ENCODE data around the gene FPGT. TPM values are rescaled to one million over a fixed set of nuclear protein-coding genes. Genes with fewer than 3 reads are reported as not detected.
"Not testable (repeated sequence)": the region's sequence is repeated elsewhere in the genome, so short reads cannot be mapped to it uniquely, and the experiment has no call there.

Gene FPGT
- total and polyA plus RNA-seq, 4 donors = 5.8 to 26.5 (median 15.1) TPM

DNA sequence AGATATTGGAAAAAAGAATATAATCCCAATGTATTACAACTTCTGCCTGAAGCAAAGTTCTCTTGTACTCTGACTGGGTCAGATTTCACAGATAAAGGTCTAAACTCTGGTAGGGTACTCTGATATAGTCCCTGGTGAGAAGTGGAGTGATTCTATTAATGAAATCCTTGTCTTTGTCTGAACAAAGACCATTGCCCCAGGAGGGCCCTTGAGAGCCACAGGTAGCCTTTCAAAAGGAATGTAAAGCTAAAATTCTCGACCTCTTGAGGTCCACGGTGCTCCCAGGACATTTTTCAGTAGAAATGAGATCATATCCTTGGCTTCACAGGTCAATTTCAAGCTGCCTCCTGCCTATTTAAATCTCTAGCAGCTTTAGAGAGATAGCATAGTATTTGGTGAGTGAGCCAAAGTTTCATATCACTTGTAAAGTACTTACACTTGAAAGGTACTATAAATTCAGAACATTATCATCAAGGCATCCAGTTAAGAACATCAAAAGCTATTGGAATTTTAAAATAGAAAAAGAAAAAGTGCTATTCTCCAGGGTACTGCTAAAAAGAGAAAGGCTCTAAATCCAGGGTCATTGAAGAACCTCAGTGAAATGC is 47.2 kb downstream of the FPGT start:
- no peak overlapping the region for H3K4me3 ChIP-seq
- H3K9ac ChIP-seq (ENCODE audit: insufficient read depth in 1 of 2, low read length in 2 of 2) = no peak overlapping the region
- WGBS, 2 donors = 7 to 16% methylated on average over 2 of the region's 2 CpGs
- peaks cover 0 to 5% (median 0%) of the 10 kb centered on the region in 5 donors for H3K4me1 ChIP-seq (ENCODE audit: control insufficient read depth in 5 of 5, insufficient read depth in 5 of 5, low read length in 5 of 5)
- DNase-seq (peak; percentile 3 to 16 (median 12)), ATAC-seq (ENCODE audit: insufficient read depth, low FRiP score) (no peak)
- H3K9me3 ChIP-seq (ENCODE audit: control insufficient read depth in 4 of 4, insufficient read depth in 3 of 4, low read length in 3 of 4) = peaks cover 0 to 4% (median 0%) of the 10 kb centered on the region in 4 donors
- H3K36me3 ChIP-seq (ENCODE audit: control insufficient read depth in 4 of 4, insufficient read depth in 4 of 4, low read length in 4 of 4) = no peaks in the 10 kb centered on the region
- H3K27me3 ChIP-seq (ENCODE audit: control insufficient read depth in 3 of 3, insufficient read depth in 3 of 3, low read length in 2 of 3) = no peaks in the 10 kb centered on the region
- TF ChIP-seq, protein P1, sequence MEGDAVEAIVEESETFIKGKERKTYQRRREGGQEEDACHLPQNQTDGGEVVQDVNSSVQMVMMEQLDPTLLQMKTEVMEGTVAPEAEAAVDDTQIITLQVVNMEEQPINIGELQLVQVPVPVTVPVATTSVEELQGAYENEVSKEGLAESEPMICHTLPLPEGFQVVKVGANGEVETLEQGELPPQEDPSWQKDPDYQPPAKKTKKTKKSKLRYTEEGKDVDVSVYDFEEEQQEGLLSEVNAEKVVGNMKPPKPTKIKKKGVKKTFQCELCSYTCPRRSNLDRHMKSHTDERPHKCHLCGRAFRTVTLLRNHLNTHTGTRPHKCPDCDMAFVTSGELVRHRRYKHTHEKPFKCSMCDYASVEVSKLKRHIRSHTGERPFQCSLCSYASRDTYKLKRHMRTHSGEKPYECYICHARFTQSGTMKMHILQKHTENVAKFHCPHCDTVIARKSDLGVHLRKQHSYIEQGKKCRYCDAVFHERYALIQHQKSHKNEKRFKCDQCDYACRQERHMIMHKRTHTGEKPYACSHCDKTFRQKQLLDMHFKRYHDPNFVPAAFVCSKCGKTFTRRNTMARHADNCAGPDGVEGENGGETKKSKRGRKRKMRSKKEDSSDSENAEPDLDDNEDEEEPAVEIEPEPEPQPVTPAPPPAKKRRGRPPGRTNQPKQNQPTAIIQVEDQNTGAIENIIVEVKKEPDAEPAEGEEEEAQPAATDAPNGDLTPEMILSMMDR (IDR thresholded peaks at IDR 0.05; ENCODE audit: control extremely low read depth, extremely low read depth) = no peak
- peak overlapping the region in 1 of 2 donors; percentile 85 for H3K27ac ChIP-seq (ENCODE audit: low read depth in 1 of 2, low read length in 1 of 2)

DNA sequence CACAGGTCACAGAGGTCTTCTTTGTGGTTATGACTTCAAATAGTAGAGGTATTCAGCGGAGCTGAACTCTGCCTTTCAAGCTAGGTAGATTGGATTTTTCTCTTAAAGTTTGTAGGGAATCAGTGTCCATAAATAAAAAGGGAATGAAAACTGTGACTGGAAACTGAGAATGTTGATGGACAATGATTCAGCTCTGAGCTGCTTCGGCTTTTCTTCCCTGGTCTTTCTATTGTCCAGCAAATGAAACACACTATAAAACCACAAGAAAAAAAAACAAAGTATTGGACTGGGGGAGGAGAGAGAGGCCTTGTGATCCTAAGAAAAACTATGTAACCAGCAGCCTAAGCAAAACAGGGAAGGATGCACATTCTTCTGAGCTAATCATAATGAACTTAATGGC is 48.3 kb downstream of the FPGT start:
- peaks cover 0 to 5% (median 0%) of the 10 kb centered on the region in 5 donors for H3K4me1 ChIP-seq (ENCODE audit: control insufficient read depth in 5 of 5, insufficient read depth in 5 of 5, low read length in 5 of 5)
- H3K9me3 ChIP-seq (ENCODE audit: control insufficient read depth in 4 of 4, insufficient read depth in 3 of 4, low read length in 3 of 4) = peaks cover 0 to 4% (median 0%) of the 10 kb centered on the region in 4 donors
- TF ChIP-seq, protein P1 (IDR thresholded peaks at IDR 0.05; ENCODE audit: control extremely low read depth, extremely low read depth) = no peak
- peak in 2 of 3 donors; percentile 1 to 13 for DNase-seq
- ATAC-seq (ENCODE audit: insufficient read depth, low FRiP score) = no peak
- peak overlapping the region in 1 of 2 donors; percentile 60 for H3K27ac ChIP-seq (ENCODE audit: low read depth in 1 of 2, low read length in 1 of 2)
- no peaks in the 10 kb centered on the region for H3K36me3 ChIP-seq (ENCODE audit: control insufficient read depth in 4 of 4, insufficient read depth in 4 of 4, low read length in 4 of 4)
- WGBS, 2 donors = 79 to 89% methylated on average over 2 of the region's 2 CpGs
- no peak overlapping the region for H3K9ac ChIP-seq (ENCODE audit: insufficient read depth in 1 of 2, low read length in 2 of 2)
- no peak overlapping the region for H3K4me3 ChIP-seq
- H3K27me3 ChIP-seq (ENCODE audit: control insufficient read depth in 3 of 3, insufficient read depth in 3 of 3, low read length in 2 of 3) = no peaks in the 10 kb centered on the region

DNA sequence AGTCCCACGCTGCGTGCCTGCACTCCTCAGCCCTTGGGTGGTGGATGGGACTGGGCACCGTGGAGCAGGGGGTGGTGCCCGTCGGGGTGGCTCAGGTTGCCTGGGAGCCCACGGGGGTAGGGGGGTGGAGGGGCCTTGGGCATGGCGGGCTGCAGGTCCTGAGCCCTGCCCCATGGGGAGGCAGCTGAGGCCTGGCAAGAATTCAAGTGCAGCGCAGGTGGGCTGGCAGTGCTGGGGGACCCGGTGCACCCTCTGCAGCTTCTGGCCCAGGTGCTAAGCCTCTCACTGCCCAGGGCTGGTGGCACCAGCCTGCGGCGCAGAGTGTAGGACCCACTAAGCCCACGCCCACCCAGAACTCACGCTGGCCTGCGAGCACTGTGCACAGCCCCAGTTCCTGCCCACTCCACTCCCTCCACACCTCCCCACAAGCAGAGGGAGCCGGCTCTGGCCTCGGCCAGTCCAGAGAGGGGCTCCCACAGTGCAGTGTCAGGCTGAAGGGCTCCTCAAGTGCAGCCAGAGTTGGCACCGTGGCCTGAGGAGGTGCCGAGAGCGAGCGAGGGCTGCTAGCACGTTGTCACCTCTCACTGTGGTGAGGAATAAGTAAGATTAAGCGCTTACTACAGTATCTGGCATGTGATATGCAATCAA is 50.0 kb downstream of the FPGT start:
- ATAC-seq (ENCODE audit: insufficient read depth, low FRiP score) (no peak), DNase-seq (no peak)
- Histone ChIP-seq H3K27ac (ENCODE audit: low read depth in 1 of 2, low read length in 1 of 2) (peak overlapping the region in 1 of 2 donors; percentile 21), H3K9ac (ENCODE audit: insufficient read depth in 1 of 2, low read length in 2 of 2) (no peak overlapping the region), H3K4me3 (no peak overlapping the region), H3K36me3 (ENCODE audit: control insufficient read depth in 4 of 4, insufficient read depth in 4 of 4, low read length in 4 of 4) (no peaks in the 10 kb centered on the region), H3K4me1 (ENCODE audit: control insufficient read depth in 5 of 5, insufficient read depth in 5 of 5, low read length in 5 of 5) (peaks cover 0 to 5% (median 0%) of the 10 kb centered on the region in 5 donors), H3K27me3 (ENCODE audit: control insufficient read depth in 3 of 3, insufficient read depth in 3 of 3, low read length in 2 of 3) (no peaks in the 10 kb centered on the region), H3K9me3 (ENCODE audit: control insufficient read depth in 4 of 4, insufficient read depth in 3 of 4, low read length in 3 of 4) (peaks cover 0 to 6% (median 0%) of the 10 kb centered on the region in 4 donors)
- TF ChIP-seq, protein P1 (IDR thresholded peaks at IDR 0.05; ENCODE audit: control extremely low read depth, extremely low read depth) = no peak
- 91 to 93% methylated on average over 22 of the region's 22 CpGs for WGBS, 2 donors

DNA sequence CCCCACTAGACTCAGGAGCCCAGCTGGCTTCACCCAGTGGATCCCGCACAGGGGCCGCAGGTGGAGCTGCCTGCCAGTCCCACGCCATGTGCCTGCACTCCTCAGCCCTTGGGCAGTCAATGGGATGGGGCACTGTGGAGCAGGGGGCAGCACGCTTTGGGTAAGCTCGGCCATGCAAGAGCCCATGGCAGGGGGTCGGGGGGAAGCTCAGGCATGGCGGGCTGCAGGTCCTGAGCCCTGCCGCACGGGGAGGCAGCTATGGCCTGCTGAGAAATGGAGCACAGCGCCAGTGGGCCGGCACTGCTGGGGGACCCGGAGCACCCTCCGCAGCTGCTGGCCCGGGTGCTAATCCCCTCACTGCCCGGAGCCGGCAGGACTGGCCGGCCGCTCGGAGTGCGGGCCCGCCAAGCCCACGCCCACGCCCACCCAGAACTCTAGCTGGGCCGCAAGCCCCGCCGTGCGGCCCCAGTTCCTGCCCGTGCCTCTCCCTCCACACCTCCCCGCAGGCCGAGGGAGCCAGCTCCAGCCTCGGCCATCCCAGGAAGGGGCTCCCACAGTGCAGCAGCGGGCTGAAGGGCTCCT is 55.3 kb downstream of the FPGT start:
- DNase-seq; H3K36me3 ChIP-seq (ENCODE audit: control insufficient read depth in 4 of 4, insufficient read depth in 4 of 4, low read length in 4 of 4); ATAC-seq (ENCODE audit: insufficient read depth, low FRiP score); H3K27ac ChIP-seq (ENCODE audit: low read depth in 1 of 2, low read length in 1 of 2); H3K4me3 ChIP-seq; H3K9me3 ChIP-seq (ENCODE audit: control insufficient read depth in 4 of 4, insufficient read depth in 3 of 4, low read length in 3 of 4); H3K9ac ChIP-seq (ENCODE audit: insufficient read depth in 1 of 2, low read length in 2 of 2); H3K27me3 ChIP-seq (ENCODE audit: control insufficient read depth in 3 of 3, insufficient read depth in 3 of 3, low read length in 2 of 3); H3K4me1 ChIP-seq (ENCODE audit: control insufficient read depth in 5 of 5, insufficient read depth in 5 of 5, low read length in 5 of 5): not testable (repeated sequence)
- 86 to 93% methylated on average over 32 of the region's 32 CpGs for WGBS, 2 donors
